Activated effector memory CD4-positive, alpha-beta T cell treated with anti-CD3 and anti-CD28 coated beads, Interleukin-2, amount 50 U/mL, for 16 hours (primary cell): ENCODE measurements around the gene CIAO2B.
"Not testable (repeated sequence)": the region's sequence is repeated elsewhere in the genome, so short reads cannot be mapped to it uniquely, and the experiment has no call there.

Experiments used
- DNase-seq: peaks from one replicate; pipeline ENCODE4 v3.0.0-alpha.2; 2020

Gene CIAO2B

GRCh38 chr16:66934138-66934838, at the start of gene CIAO2B:
TSS of gene CIAO2B (minus strand) at chr16:66934402. CDS start at chr16:66934364, 38 bp downstream.
- DNase-seq, result peak; percentile 96

- DNase-seq, result no peak
These were observed 48.8 kb upstream of the CIAO2B start for GRCh38 chr16:66983033-66983432.

- no peak for DNase-seq
These were observed 45.0 kb upstream of the CIAO2B start for GRCh38 chr16:66979011-66979717.

DNA sequence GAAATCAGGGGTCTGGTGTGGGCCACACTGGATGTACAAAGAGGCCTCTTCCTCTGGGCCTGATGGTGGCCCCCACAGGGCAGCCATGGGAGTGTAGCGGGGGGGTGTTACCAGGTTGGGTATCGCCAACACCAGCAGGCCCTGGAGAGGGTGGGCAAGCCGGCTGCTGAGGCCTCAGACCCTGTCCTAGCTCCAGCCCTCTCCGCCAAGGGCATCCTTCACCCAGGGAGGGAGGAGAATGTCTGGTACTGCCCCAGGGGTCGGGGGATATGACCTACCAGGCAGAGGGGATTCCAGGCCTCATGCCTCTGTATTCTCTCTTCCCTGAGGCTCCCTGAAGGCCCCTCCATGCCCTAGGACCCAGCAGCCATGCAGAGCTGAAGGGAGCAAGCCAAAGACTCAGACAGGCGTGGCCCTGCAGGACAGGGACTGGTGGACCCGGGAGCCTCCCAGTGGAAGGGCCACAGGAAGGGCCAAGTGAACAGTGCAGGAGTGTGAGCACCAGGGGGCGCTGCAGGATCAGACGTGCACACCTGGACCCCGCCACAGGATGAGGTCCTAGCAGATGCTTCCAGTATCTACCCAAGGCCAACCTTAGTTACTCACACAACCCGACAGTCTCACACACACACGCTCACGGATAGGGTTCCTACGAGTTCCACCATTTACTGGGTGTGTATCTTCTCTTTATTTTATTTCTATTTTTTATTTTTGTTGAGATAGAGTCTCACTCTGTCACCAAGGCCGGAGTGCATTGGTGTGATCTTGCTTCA, 43.3 kb upstream of the CIAO2B start:
- DNase-seq, result peak; percentile 96

DNA sequence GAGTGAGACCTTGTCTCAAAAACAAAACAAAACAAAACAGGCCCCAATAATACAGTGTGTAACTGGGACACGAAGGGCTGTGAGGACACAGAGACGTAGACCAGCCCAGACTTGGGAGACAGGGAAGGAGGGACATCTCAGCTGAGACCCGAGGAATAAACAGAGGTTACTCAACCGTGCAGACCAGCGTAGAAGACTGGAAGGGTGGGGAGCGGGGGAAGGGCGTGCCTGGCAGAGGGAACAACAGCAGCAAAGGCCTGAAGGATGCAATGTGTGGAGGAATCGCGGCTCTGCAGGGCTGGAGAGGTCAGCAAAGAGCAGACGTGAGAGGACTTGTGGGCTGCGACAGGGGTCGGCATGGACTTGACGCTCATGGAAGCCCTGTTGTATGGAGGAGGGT, 42.5 kb upstream of the CIAO2B start:
- no peak for DNase-seq

- no peak for DNase-seq
These were observed 41.2 kb upstream of the CIAO2B start for GRCh38 chr16:66975302-66975893.

DNA sequence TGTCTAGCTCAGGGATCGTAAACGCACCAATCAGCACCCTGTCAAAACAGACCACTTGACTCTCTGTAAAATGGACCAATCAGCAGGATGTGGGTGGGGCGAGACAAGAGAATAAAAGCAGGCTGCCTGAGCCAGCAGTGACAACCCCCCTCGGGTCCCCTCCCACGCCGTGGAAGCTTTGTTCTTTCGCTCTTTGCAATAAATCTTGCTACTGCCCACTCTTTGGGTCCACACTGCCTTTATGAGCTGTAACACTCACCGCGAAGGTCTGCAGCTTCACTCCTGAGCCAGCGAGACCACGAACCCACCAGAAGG, 40.7 kb upstream of the CIAO2B start:
- peak; percentile 81 for DNase-seq

GRCh38 chr16:66974156-66974931, 40.1 kb upstream of the CIAO2B start:
- not testable (repeated sequence) for DNase-seq

GRCh38 chr16:66973716-66974115, 39.5 kb upstream of the CIAO2B start:
- no peak for DNase-seq

GRCh38 chr16:66972983-66973382, 38.8 kb upstream of the CIAO2B start:
- no peak for DNase-seq

GRCh38 chr16:66970775-66971720, 36.8 kb upstream of the CIAO2B start:
- no peak for DNase-seq

GRCh38 chr16:66968847-66969246, 34.6 kb upstream of the CIAO2B start:
- DNase-seq, result no peak

DNA sequence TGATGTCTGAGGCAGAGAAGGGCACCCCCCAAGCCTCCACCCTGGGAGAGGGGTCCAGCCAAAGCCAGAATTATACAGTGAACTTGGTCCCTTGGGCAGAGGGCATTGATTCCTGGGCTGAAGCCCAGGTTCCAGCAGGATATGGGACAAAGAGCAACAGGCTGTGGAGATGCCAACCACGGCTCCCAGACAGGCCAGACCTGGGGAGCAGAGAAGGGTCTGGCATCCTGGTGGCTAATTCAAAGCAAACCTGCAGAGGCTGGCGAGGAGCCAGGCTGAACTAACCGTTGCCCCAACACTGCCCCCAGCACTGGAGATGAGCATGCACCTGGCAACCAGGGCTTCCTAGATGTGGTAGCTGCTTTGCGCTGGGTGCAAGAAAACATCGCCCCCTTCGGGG, 29.8 kb upstream of the CIAO2B start:
- no peak for DNase-seq

DNA sequence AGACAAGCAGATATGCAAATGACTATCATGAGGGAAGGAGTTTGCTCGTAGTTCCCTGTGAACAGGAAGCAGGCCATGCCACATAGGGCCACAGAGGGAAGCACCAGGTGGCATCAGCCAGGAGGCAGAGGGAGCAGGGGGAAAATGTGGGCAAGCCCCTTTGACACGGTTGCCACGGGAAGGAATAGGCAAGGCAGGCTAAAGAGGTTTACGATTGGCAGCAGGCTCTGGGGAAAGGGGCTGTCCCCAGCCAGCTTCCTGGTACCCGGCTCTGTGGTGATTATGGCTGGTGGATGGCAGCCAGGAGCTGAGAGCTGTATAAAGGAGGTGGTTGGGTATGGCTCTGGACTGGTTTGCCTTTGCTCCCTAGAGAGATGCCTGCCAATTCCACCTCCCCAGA, 27.7 kb upstream of the CIAO2B start:
- DNase-seq, result no peak

GRCh38 chr16:66961065-66961744, 27.0 kb upstream of the CIAO2B start, which contains the start of gene CES3:
TSS of gene CES3 (plus strand) at chr16:66961266. CDS start at chr16:66961308, 42 bp downstream.
- DNase-seq, result peak; percentile 85

DNA sequence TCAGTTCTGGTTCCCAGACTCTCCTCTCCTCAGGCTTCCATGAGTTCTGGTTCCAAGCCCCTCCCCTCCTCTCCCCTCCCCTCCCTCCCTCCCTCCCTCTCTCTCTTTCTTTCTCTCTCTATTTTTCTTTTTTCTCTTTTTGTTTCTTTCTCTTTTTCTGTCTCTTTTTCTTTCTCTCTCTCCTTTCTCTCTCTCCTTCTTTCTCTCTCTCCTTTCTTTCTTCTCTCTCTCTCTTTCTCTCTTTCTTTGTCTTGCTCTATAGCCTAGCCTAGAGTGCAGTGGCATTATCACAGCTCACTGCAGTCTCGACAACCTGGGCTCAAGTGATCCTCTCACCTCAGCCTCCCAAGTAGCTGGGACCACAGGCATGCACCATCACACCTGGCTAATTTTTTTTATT, 26.1 kb upstream of the CIAO2B start:
- no peak for DNase-seq

- DNase-seq, result no peak
These were observed 25.5 kb upstream of the CIAO2B start for GRCh38 chr16:66959704-66960161.

DNA sequence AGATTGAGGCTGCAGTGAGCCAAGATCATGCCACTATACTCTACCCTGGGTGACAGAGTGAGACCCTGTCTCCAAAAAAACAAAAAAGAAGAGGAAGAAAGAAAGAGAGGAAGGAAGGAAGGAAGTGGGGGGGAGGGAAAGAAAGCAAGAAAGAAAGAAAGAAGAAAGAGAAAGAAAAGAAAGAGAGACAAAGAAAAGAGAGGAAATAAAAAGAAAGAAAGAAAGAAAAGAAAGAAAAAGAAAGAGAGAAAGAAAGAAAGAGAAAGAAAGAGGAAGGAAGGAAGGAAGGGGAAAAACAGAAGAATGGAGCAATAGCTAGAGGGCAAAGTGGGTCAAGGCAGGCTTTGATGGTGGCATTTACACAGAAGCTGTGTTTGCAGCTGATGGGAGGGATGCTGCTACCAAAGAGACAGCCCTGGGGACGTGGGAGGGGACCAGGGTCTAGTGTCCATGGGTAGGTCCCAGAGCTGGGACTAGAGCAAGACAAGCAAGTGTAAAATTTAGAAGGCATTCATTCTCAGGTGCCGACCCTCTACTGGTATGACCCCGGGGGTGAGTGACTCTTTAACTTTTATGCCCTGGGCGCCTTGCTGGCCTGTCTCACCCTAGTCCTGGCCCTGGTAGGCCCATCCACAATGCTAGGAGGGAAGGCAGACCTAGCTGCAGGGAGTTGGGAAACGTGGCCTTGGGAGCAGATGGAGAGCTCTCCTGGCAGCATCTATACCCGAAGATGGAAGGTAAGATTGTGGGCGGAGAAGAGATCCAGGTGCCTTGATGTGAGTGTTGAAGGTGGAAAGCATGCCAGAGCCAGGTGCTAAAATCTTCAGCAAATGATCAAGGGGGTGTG, 24.9 kb upstream of the CIAO2B start:
- DNase-seq, result no peak

DNA sequence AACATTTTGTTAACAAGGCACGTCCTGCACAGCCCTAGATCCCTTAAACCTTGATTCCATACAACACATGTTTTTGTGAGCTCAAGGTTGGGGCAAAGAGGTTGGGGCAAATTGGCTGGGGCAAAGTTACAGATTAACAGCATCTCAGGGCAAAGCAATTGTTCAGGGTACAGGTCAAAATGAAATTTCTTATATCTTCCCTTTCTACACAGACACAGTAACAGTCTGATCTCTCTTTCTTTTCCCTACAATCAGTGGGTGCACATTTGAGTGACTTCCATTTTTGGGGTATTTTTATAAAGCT, 21.9 kb upstream of the CIAO2B start:
- DNase-seq, result not testable (repeated sequence)
